Spleen (tissue), 7 donors: ENCODE results near the gene PHACTR1.

ENCODE experiments used
- POLR2A ChIP-seq, 3 donors: fragments of 450-650 bp; IDR thresholded peaks; one replicate each; pipeline ENCODE4 v1.5.1; 2017; ENCODE audit warnings: antibody characterized with exemption in 3 of 3, mild to moderate bottlenecking in 1 of 3
- TF ChIP-seq, protein P1 (sequence below), 11 experiments: fragments of 200-600 bp in 7 of 11; fragments of 450-650 bp in 4 of 11; sonication (generic) in 4 of 11; IDR thresholded peaks in 8 of 11; conservative IDR thresholded peaks in 3 of 11; 1 replicate in 7 of 11; 2 replicates in 4 of 11; pipeline versions ENCODE4 v1.4.0 to v1.8.0; 2016 to 2021; ENCODE audit warnings: antibody characterized with exemption in 11 of 11, inconsistent platforms in 4 of 11, mild to moderate bottlenecking in 1 of 11
- donor health status: DM: no; HTN: no; CAD: no; lungs with moderate emphysema.
- donor health status: DM: no; HTN: no; CAD: no.
- donor health status: DM: no; HTN: no; CAD: no.

DNA sequence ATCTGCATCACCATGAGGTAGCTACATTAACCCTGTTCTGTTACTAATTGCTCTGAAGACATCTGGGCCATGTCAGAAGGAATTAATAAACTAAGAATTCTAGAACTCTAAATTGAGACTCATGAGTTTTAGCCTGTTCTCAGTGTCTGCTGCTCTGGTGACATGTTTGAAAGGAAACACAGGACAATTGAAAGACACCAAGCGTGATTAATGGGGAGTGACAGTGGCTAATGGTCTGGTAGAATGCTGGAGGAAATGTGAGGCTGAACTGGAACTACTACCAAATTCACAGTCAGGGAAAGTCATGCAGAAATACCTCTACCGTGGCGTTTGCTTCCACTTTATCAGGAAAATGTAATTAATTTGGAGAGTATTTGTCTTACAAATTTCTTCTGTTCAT is 471.7 kb downstream of the PHACTR1 start:
- TF ChIP-seq, protein P1, sequence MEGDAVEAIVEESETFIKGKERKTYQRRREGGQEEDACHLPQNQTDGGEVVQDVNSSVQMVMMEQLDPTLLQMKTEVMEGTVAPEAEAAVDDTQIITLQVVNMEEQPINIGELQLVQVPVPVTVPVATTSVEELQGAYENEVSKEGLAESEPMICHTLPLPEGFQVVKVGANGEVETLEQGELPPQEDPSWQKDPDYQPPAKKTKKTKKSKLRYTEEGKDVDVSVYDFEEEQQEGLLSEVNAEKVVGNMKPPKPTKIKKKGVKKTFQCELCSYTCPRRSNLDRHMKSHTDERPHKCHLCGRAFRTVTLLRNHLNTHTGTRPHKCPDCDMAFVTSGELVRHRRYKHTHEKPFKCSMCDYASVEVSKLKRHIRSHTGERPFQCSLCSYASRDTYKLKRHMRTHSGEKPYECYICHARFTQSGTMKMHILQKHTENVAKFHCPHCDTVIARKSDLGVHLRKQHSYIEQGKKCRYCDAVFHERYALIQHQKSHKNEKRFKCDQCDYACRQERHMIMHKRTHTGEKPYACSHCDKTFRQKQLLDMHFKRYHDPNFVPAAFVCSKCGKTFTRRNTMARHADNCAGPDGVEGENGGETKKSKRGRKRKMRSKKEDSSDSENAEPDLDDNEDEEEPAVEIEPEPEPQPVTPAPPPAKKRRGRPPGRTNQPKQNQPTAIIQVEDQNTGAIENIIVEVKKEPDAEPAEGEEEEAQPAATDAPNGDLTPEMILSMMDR (IDR thresholded peaks at IDR 0.05 in 8 of 11, conservative IDR thresholded peaks at IDR 0.05 in 3 of 11): no peak
- TF ChIP-seq POLR2A (IDR thresholded peaks at IDR 0.05): no peak
